HEK293T (cell line): ENCODE data around the gene MOCS1.

ENCODE experiments used
- ARNT ChIP-seq: fragments of 450-650 bp; IDR thresholded peaks from 2 replicates; pipeline ENCODE4 v1.6.1; 2017; ENCODE audit warnings: mild to moderate bottlenecking
- BHLHE40 ChIP-seq: fragments of 450-650 bp; IDR thresholded peaks from 2 replicates; pipeline ENCODE4 v1.6.1; 2016; ENCODE audit warnings: mild to moderate bottlenecking, moderate library complexity, borderline replicate concordance
- CTBP1 ChIP-seq: fragments of 450-650 bp; IDR thresholded peaks from 2 replicates; pipeline ENCODE4 v1.6.1; 2016; ENCODE audit warnings: borderline replicate concordance
- ELF4 ChIP-seq: fragments of 450-650 bp; IDR thresholded peaks from 2 replicates; pipeline ENCODE4 v1.6.1; 2017; ENCODE audit warnings: antibody characterized with exemption
- FOXA1 ChIP-seq: fragments of 450-650 bp; IDR thresholded peaks from 2 replicates; pipeline ENCODE4 v1.6.1; 2016; ENCODE audit warnings: mild to moderate bottlenecking
- FOXK2 ChIP-seq: fragments of 450-650 bp; IDR thresholded peaks from 2 replicates; pipeline ENCODE4 v1.6.1; 2016; ENCODE audit warnings: mild to moderate bottlenecking
- FOXM1 ChIP-seq: fragments of 450-650 bp; IDR thresholded peaks from 2 replicates; pipeline ENCODE4 v1.6.1; 2017; ENCODE audit warnings: mild to moderate bottlenecking, borderline replicate concordance
- HDGF ChIP-seq: fragments of 450-650 bp; IDR thresholded peaks from 2 replicates; pipeline ENCODE4 v1.6.1; 2017; ENCODE audit warnings: antibody characterized with exemption, borderline replicate concordance
- LEF1 ChIP-seq: fragments of 450-650 bp; IDR thresholded peaks from 2 replicates; pipeline ENCODE4 v1.6.1; 2017; ENCODE audit warnings: mild to moderate bottlenecking, borderline replicate concordance
- NFRKB ChIP-seq: fragments of 450-650 bp; IDR thresholded peaks from 2 replicates; pipeline ENCODE4 v1.6.1; 2016; ENCODE audit warnings: mild to moderate bottlenecking, moderate library complexity
- SP1 ChIP-seq: fragments of 450-650 bp; IDR thresholded peaks from 2 replicates; pipeline ENCODE4 v1.6.1; 2017
- SUZ12 ChIP-seq: fragments of 450-650 bp; IDR thresholded peaks from 2 replicates; pipeline ENCODE4 v1.6.1; 2016; ENCODE audit warnings: mild to moderate bottlenecking
- TARDBP ChIP-seq: fragments of 450-650 bp; IDR thresholded peaks from 2 replicates; pipeline ENCODE4 v1.6.1; 2016
- ZNF384 ChIP-seq: fragments of 450-650 bp; IDR thresholded peaks from 2 replicates; pipeline ENCODE4 v1.6.1; 2016

- TF ChIP-seq ELF4 (no peak), FOXK2 (no peak), BHLHE40 (no peak), TARDBP (no peak), CTBP1 (no peak), NFRKB (no peak), SUZ12 (no peak), ARNT (no peak), ZNF384 (no peak), SP1 (no peak), HDGF (no peak), FOXA1 (no peak), LEF1 (no peak), FOXM1 (no peak)
Observed at GRCh38 chr6:39909701-39910100, 24.6 kb downstream of the MOCS1 start.
